K562 (cell line): Measurements from ENCODE around the gene POLR1B. TPM values are rescaled to one million over a fixed set of nuclear protein-coding genes. Genes with fewer than 3 reads are reported as not detected.

ENCODE experiments used
- ATF7 ChIP-seq: fragments of 450-650 bp; IDR thresholded peaks from 2 replicates; pipeline ENCODE4 v1.7.1; 2014; ENCODE audit warnings: mild to moderate bottlenecking, moderate library complexity
- CHCHD3 ChIP-seq: fragments of 250-450 bp; sonication (Bioruptor Pico); IDR thresholded peaks from 2 replicates; pipeline ENCODE4 v2.1.2; 2022; ENCODE audit warnings: mild to moderate bottlenecking
- DNMT1 ChIP-seq: fragments of 450-650 bp; IDR thresholded peaks from 2 replicates; pipeline ENCODE4 v1.6.1; 2016; ENCODE audit warnings: antibody characterized with exemption, mild to moderate bottlenecking
- ETV6 ChIP-seq, 3 experiments: fragments of 150-350 bp in 1 of 3; sonication (generic) in 1 of 3; formaldehyde crosslinking in 1 of 3; IDR thresholded peaks; 2 replicates each; pipeline versions ENCODE4 v1.6.1 to v1.8.0; 2014 to 2022; ENCODE audit warnings: borderline replicate concordance in 2 of 3, low read depth in 2 of 3, antibody characterized with exemption in 1 of 3, low read length in 1 of 3, mild to moderate bottlenecking in 1 of 3, missing genetic modification reagents in 1 of 3
- GABPB1 ChIP-seq: sonication (generic); formaldehyde crosslinking; IDR thresholded peaks from 2 replicates; pipeline ENCODE4 v1.8.0; 2022; ENCODE audit warnings: mild to moderate bottlenecking, missing genetic modification reagents
- MEIS2 ChIP-seq: fragments of 450-650 bp; IDR thresholded peaks from 2 replicates; pipeline ENCODE4 v1.6.1; 2014; ENCODE audit warnings: mild to moderate bottlenecking; ENCODE audit not compliant: partially characterized antibody
- NFIX ChIP-seq: fragments of 250-450 bp; sonication (Bioruptor Pico); IDR thresholded peaks from 2 replicates; pipeline ENCODE4 v1.4.0; 2020; ENCODE audit warnings: low read depth, mild to moderate bottlenecking, moderate library complexity
- NKRF ChIP-seq: fragments of 450-650 bp; IDR thresholded peaks from 2 replicates; pipeline ENCODE4 v1.6.1; 2016; ENCODE audit warnings: borderline replicate concordance
- NR2F6 ChIP-seq: fragments of 450-650 bp; formaldehyde crosslinking; IDR thresholded peaks from 2 replicates; pipeline ENCODE4 v1.4.0; 2020; ENCODE audit warnings: mild to moderate bottlenecking
- PHB ChIP-seq: fragments of 250-450 bp; sonication (Bioruptor Pico); IDR thresholded peaks from 2 replicates; pipeline ENCODE4 v1.5.0; 2021
- RFX5 ChIP-seq: IDR thresholded peaks from 2 replicates; pipeline ENCODE4 v1.6.1; 2011; ENCODE audit warnings: low read depth, mild to moderate bottlenecking, improper control_type of control experiment, low read length
- TAF1 ChIP-seq: IDR thresholded peaks from 2 replicates; pipeline ENCODE4 v1.6.1; 2011; ENCODE audit warnings: mild to moderate bottlenecking, low read length, moderate library complexity; ENCODE audit not compliant: insufficient read depth, control insufficient read depth, severe bottlenecking; ENCODE audit errors: extremely low read depth
- TRIM24 ChIP-seq, 2 experiments: fragments of 450-650 bp; IDR thresholded peaks; 2 replicates each; pipeline ENCODE4 v1.6.1; 2016
- UBTF ChIP-seq, 2 experiments: IDR thresholded peaks; 2 replicates each; pipeline ENCODE4 v1.6.1; 2012; ENCODE audit warnings: improper control_type of control experiment in 2 of 2, low read depth in 2 of 2, low read length in 2 of 2, borderline replicate concordance in 1 of 2
- YBX1 ChIP-seq: fragments of 450-650 bp; IDR thresholded peaks from 2 replicates; pipeline ENCODE4 v1.7.1; 2016; ENCODE audit warnings: mild to moderate bottlenecking
- ZNF717 ChIP-seq: fragments of 250-450 bp; sonication (Bioruptor Pico); IDR thresholded peaks from 2 replicates; pipeline ENCODE4 v1.5.0; 2021
- polyA plus RNA-seq, 8 experiments: library from polyadenylated mRNA; depleted of rRNA in 4 of 8; stranded (reverse) in 5 of 8; unstranded in 3 of 8; fragments of >200 nt; fragmentation: Nextera tagmentation in 2 of 8; fragmentation: Illumina TruSeq in 1 of 8; extraction: Ambion mirVana in 2 of 8; extraction: Trizol in 1 of 8; gene quantifications; 2 replicates each; pipeline versions ENCODE4 v1.2.1 to v1.2.3, GENCODE V29; 2011 to 2014; ENCODE audit warnings: inconsistent platforms in 1 of 8, missing spikeins in 1 of 8
- total RNA-seq, 7 experiments: library from RNA; depleted of rRNA in 6 of 7; stranded (reverse); fragments of >200 nt in 6 of 7; fragmentation: Illumina TruSeq in 2 of 7; extraction: Trizol in 2 of 7; gene quantifications; 2 replicates each; pipeline versions ENCODE4 v1.2.1 to v1.2.3, GENCODE V29; 2011 to 2021; ENCODE audit warnings: low replicate concordance in 1 of 7
- TF ChIP-seq, protein P1 (sequence below): sonication (generic); formaldehyde crosslinking; IDR thresholded peaks from 2 replicates; pipeline ENCODE4 v1.8.1; 2022; ENCODE audit warnings: missing genetic modification reagents

The POLR1B gene
- total and polyA plus RNA-seq, 9 of the 15 experiments (the other 6 are each of a cell fraction or from before 2014, with no cell fraction given) = 19.8 to 55.1 (median 40.2) TPM

GRCh38 chr2:112541315-112542122 is 746 bp upstream of the POLR1B start (continued):
- TF ChIP-seq UBTF (IDR thresholded peaks at IDR 0.05; ENCODE audit: borderline replicate concordance in 1 of 2, low read depth in 2 of 2, low read length in 2 of 2) (0 out of 4 replicates have a peak, but pooled peaks of 1 of the 2 experiments have one; percentile 17), ZNF717 (CRISPR knock-in tag) (no peak), NR2F6 (no peak), YBX1 (no peak), CHCHD3 (CRISPR knock-in tag) (no peak), DNMT1 (no peak), ETV6 (IDR thresholded peaks at IDR 0.05; ENCODE audit: borderline replicate concordance in 1 of 2, low read depth in 2 of 2, low read length in 1 of 2) (peak in 1 of 2 experiments; percentile 20; a peak in 1 of 4 replicates), ETV6 (CRISPR knock-in tag; IDR thresholded peaks at IDR 0.05; ENCODE audit: borderline replicate concordance) (no peak), MEIS2 (no peak), GABPB1 (CRISPR knock-in tag) (no peak), NFIX (CRISPR knock-in tag) (no peak), RFX5 (no peak), TRIM24 (IDR thresholded peaks at IDR 0.05) (no peak), PHB (CRISPR knock-in tag) (no peak), TAF1 (peak; percentile 47), ATF7 (peak; percentile 99), NKRF (no peak)
- TF ChIP-seq, protein P1, sequence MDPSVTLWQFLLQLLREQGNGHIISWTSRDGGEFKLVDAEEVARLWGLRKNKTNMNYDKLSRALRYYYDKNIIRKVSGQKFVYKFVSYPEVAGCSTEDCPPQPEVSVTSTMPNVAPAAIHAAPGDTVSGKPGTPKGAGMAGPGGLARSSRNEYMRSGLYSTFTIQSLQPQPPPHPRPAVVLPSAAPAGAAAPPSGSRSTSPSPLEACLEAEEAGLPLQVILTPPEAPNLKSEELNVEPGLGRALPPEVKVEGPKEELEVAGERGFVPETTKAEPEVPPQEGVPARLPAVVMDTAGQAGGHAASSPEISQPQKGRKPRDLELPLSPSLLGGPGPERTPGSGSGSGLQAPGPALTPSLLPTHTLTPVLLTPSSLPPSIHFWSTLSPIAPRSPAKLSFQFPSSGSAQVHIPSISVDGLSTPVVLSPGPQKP (CRISPR knock-in tag) = no peak
